Cardiac muscle cell (in vitro differentiated cells and primary cell): ENCODE data around the gene CACNG8. TPM values are rescaled to one million over a fixed set of nuclear protein-coding genes. Genes with fewer than 3 reads are reported as not detected.
"Not testable (repeated sequence)": the region's sequence is repeated elsewhere in the genome, so short reads cannot be mapped to it uniquely, and the experiment has no call there.

Experiments
- DNase-seq, 2 donors: peaks; one replicate each; pipeline versions ENCODE4 v3.0.0 to v3.0.0-alpha.2; 2010 to 2017; ENCODE audit warnings: low read depth in 1 of 2, low spot score in 1 of 2
- H3K27ac ChIP-seq: fragments of 200-600 bp; sonication (generic); 2 replicates; pipeline ENCODE4 v1.5.1; 2016
- H3K27me3 ChIP-seq: fragments of 200-600 bp; sonication (generic); 2 replicates; pipeline ENCODE4 v1.6.0; 2016; ENCODE audit warnings: control low read depth
- H3K36me3 ChIP-seq: fragments of 200-600 bp; sonication (generic); 2 replicates; pipeline ENCODE4 v1.5.1; 2016; ENCODE audit warnings: control low read depth
- H3K4me1 ChIP-seq: fragments of 200-600 bp; sonication (generic); 2 replicates; pipeline ENCODE4 v1.8.1; 2017; ENCODE audit warnings: low read depth, mild to moderate bottlenecking, mixed run types
- H3K4me3 ChIP-seq: fragments of 200-600 bp; sonication (generic); 2 replicates; pipeline ENCODE4 v1.5.1; 2016; ENCODE audit warnings: mild to moderate bottlenecking
- H3K9me3 ChIP-seq: fragments of 200-600 bp; sonication (generic); 2 replicates; pipeline ENCODE4 v1.5.1; 2017; ENCODE audit warnings: low read depth, mild to moderate bottlenecking, control low read depth
- polyA plus RNA-seq: library from polyadenylated mRNA; unstranded; fragments of >200 nt; fragmentation: Nextera tagmentation; extraction: Ambion mirVana; gene quantifications from 2 replicates; pipeline ENCODE4 v1.2.1, GENCODE V29; 2016
- total RNA-seq: library from RNA; depleted of rRNA; stranded (reverse); fragments of >200 nt; gene quantifications from 2 replicates; pipeline ENCODE4 v1.2.3, GENCODE V29; 2016
- TF ChIP-seq, protein P1 (sequence below): IDR thresholded peaks from 2 replicates; pipeline ENCODE4 v1.5.1; 2012; ENCODE audit warnings: low read depth, mild to moderate bottlenecking, low read length

CACNG8 gene
- total and polyA plus RNA-seq, 2 experiments from 2014 or later, result 0.68 to 0.77 TPM

DNA sequence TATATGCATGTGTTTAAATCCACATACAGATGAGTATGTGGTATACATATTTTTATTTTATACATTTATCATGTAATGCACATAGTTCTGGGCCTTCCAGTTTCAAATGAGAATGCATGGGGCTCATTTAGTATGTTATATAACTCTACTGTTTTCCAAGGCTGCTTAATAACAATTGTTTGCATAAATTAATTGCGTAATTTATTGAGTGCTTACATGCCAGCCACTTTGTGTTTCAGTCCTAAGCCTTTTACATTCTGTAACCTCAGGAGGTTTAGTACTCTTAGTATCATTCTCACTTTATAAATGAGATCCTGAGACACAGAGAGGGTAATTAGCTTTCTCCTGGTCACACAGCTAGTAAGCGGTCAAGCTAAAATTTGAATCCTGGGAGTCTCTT lies 16.7 kb upstream of the CACNG8 start:
- H3K4me1 ChIP-seq, result no peaks in the 10 kb centered on the region
- H3K36me3 ChIP-seq, result no peaks in the 10 kb centered on the region
- no peak overlapping the region for H3K4me3 ChIP-seq
- H3K27me3 ChIP-seq, result peaks cover 38% of the 10 kb centered on the region
- no peak for DNase-seq
- TF ChIP-seq, protein P1, sequence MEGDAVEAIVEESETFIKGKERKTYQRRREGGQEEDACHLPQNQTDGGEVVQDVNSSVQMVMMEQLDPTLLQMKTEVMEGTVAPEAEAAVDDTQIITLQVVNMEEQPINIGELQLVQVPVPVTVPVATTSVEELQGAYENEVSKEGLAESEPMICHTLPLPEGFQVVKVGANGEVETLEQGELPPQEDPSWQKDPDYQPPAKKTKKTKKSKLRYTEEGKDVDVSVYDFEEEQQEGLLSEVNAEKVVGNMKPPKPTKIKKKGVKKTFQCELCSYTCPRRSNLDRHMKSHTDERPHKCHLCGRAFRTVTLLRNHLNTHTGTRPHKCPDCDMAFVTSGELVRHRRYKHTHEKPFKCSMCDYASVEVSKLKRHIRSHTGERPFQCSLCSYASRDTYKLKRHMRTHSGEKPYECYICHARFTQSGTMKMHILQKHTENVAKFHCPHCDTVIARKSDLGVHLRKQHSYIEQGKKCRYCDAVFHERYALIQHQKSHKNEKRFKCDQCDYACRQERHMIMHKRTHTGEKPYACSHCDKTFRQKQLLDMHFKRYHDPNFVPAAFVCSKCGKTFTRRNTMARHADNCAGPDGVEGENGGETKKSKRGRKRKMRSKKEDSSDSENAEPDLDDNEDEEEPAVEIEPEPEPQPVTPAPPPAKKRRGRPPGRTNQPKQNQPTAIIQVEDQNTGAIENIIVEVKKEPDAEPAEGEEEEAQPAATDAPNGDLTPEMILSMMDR, result no peak
- H3K9me3 ChIP-seq, result no peaks in the 10 kb centered on the region
- no peak overlapping the region for H3K27ac ChIP-seq

DNA sequence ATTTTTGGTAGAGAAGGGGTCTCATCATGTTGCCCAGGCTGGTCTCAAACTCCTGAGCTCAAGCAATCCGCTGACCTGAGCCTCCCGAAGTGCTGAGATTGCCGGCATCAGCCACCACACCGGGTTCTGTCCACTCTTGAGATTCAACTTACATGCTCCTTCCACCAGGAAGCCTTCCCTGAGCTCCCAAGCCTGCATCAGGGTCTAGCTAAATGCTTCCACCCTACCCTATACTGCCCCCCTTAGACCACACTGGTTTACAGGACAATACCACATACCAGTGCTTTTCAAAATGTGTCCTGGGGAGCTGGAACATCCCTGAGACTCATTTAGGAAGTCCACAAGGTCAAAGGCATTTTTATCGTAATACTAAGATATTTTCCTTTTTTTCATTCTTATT lies 15.1 kb upstream of the CACNG8 start:
- Histone ChIP-seq H3K27me3 (peaks cover 22% of the 10 kb centered on the region), H3K4me1 (no peaks in the 10 kb centered on the region), H3K27ac (no peak overlapping the region), H3K9me3 (no peaks in the 10 kb centered on the region), H3K4me3 (no peak overlapping the region), H3K36me3 (no peaks in the 10 kb centered on the region)
- TF ChIP-seq, protein P1, result peak; percentile 31
- DNase-seq, result peak in 1 of 2 donors; percentile 27

DNA sequence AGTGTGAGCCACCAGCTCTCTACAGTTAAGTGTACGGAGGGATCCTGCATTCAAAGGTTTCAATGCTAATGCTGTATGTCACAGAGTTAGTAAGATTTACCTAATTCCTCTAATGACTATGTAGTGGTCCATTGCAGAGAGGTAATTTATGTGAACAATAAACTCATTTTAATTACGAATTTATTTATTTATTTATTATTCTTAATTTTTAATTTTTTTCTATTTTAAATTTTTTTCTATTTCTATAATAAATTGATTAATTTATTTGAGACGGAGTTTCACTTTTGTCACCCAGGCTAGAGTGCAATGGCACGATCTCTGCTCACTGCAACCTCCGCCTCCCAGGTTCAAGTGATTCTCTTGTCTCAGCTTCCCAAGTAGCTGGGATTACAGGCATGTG lies 14.1 kb upstream of the CACNG8 start:
- not testable (repeated sequence) for H3K27ac ChIP-seq, H3K4me1 ChIP-seq, DNase-seq, H3K9me3 ChIP-seq, H3K36me3 ChIP-seq, H3K4me3 ChIP-seq
- peaks cover 12% of the 10 kb centered on the region for H3K27me3 ChIP-seq

DNA sequence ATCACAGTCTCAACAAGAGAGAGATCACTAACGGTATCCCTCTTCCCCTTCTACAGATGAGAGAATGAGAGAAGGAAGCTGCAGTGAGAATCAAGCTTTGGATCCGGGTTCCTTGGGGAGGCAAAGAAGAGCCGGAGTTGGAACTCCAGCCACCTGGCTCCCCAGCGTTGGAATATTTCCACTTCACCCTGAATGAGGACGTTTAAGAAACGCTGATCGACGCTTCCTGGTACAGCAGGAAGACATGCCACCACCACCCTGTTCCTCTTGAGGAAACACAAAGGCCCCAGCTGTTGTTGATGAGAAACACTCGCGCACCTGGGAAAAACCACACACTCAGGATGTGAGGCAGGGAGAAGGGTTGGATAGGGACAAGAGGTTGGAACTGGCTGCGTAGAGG lies 11.3 kb upstream of the CACNG8 start:
- no peak for DNase-seq

DNA sequence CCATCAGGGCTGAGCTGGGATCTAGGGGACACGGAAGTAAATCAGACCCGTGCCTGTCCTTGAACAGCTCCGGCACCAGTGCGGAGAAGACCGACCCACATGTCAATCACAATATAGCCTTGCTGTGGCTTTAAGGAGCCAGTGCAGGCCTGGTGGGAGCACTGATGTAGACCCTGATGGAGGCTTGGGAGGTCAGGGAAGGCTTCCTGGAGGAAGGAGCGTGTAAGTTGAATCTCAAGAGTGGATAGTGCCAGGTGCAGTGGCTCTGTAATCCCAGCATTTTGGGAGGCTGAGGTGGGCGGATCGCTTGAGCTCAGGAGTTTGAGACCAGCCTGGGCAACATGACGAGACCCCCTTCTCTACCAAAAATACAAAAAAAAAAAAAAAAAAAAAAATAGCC lies 10.8 kb upstream of the CACNG8 start:
- Histone ChIP-seq H3K4me3 (no peak overlapping the region), H3K27ac (no peak overlapping the region), H3K4me1 (no peaks in the 10 kb centered on the region), H3K36me3 (no peaks in the 10 kb centered on the region), H3K27me3 (peaks cover 13% of the 10 kb centered on the region), H3K9me3 (no peaks in the 10 kb centered on the region)
- DNase-seq, result no peak
- TF ChIP-seq, protein P1, result no peak

More for the DNA sequence above, 11.3 kb upstream of the CACNG8 start:
- Histone ChIP-seq H3K9me3 (no peaks in the 10 kb centered on the region), H3K27me3 (peaks cover 8% of the 10 kb centered on the region), H3K27ac (no peak overlapping the region), H3K4me3 (no peak overlapping the region), H3K4me1 (no peaks in the 10 kb centered on the region), H3K36me3 (no peaks in the 10 kb centered on the region)
- TF ChIP-seq, protein P1, result no peak

DNA sequence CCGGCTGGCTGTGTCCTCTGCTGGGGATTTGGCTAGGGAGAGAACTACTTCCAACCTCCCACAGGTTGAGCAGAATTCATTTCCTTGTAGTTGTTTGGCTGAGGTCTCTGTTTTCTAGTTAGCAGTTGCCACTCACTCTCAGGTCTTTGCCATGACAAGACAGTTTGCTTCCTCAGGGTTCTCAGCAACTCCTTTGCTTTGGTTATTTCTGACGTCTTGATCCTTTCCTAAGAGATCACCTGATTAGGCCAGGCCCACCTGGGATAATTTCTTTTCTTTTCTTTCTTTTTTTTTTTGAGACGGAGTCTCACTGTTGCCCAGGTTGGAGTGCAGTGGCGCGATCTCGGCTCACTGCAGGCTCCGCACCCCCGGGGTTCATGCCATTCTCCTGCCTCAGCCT lies 9.4 kb upstream of the CACNG8 start:
- Histone ChIP-seq H3K4me1 (no peaks in the 10 kb centered on the region), H3K36me3 (no peaks in the 10 kb centered on the region), H3K27ac (no peak overlapping the region), H3K27me3 (peaks cover 27% of the 10 kb centered on the region), H3K4me3 (no peak overlapping the region), H3K9me3 (no peaks in the 10 kb centered on the region)
- TF ChIP-seq, protein P1, result no peak
- DNase-seq, result no peak
